Urothelium cell line (cell line): ENCODE results near the gene DES.

Source experiments
- DNase-seq: peaks from one replicate; pipeline ENCODE4 v3.0.0; 2011; ENCODE audit warnings: low spot score, mixed read lengths
- FAIRE-seq: peaks from 2 replicates; lab custom pipeline; 2011; peaks lifted over from hg19 to GRCh38; lab: Jason Lieb, UNC

The DES gene

GRCh38 chr2:219452361-219453317 is 34.5 kb downstream of the DES start:
- FAIRE-seq (peak; percentile 92), DNase-seq (peak; percentile 92)

GRCh38 chr2:219453671-219454590 is 35.8 kb downstream of the DES start:
- DNase-seq = peak; percentile 85

DNA sequence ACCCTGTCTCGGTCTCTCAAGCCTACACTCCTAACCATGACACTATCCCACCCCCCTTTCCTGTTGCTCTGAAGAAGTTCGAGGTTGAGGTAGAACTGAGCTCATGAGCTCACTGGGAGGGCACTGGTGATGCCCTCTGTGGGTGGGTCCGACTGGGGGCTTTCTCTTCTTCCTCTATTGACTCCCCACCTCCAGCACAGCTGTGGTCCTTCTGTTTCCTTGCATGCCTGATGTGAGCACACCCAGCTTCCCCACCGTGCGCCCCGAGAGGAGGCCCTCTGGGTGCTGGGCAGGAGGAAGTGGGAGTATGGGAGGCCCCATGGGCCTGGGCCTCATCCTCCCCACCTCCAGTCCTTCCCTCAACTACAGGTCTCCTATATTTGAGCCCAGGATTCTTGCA is 37.4 kb downstream of the DES start:
- no peak for FAIRE-seq
- DNase-seq = no peak

More at GRCh38 chr2:219453671-219454590, 35.8 kb downstream of the DES start:
- FAIRE-seq = peak; percentile 96

DNA sequence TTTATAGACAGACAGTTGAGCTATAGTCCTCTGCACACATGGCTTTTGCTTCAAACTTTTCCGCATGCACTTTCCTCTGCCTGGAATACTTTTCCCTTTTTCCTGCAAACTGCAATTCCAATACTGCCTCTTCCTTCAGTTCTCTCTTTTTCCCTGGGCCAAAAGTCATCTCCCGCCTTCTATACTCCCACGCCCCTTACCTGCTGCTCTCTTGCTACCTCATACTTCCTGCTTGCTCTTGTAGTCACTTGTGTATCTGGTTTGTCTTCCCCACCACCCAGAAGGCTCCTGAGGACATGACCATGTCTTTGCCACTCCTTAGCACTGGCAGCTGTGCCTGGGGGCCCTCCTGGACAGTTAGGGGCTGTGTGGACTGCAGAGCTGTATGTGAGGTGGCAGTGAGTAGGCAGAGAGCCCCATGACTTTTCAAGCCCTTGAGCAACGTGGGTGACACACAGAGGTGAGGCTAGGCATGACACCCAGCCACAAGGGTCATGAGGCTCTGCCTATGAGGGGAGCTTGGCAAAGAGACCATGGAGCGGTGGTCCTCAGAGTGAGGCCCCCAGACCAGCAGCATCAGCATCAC is 39.7 kb downstream of the DES start:
- FAIRE-seq = no peak
- DNase-seq = no peak

DNA sequence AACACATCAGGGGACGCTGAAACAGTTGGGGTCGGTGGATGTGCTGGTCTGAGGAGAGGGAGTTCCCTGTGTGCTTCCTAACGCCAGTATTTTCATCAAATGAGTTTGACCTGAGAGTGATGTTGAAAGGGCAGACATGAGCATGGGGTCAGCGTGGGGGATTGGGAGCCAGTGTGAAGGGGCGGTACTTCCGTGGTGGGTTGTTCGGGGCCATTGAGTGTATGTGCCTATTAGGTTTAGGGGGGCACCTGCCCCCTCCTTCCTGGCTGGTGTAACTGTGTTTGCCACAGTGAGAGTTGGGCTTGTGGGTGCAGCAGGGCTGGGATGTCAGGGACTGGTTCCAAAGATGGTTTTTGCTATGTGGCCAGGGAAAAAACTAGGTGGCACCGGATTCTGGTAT is 40.8 kb downstream of the DES start:
- DNase-seq (no peak), FAIRE-seq (no peak)

DNA sequence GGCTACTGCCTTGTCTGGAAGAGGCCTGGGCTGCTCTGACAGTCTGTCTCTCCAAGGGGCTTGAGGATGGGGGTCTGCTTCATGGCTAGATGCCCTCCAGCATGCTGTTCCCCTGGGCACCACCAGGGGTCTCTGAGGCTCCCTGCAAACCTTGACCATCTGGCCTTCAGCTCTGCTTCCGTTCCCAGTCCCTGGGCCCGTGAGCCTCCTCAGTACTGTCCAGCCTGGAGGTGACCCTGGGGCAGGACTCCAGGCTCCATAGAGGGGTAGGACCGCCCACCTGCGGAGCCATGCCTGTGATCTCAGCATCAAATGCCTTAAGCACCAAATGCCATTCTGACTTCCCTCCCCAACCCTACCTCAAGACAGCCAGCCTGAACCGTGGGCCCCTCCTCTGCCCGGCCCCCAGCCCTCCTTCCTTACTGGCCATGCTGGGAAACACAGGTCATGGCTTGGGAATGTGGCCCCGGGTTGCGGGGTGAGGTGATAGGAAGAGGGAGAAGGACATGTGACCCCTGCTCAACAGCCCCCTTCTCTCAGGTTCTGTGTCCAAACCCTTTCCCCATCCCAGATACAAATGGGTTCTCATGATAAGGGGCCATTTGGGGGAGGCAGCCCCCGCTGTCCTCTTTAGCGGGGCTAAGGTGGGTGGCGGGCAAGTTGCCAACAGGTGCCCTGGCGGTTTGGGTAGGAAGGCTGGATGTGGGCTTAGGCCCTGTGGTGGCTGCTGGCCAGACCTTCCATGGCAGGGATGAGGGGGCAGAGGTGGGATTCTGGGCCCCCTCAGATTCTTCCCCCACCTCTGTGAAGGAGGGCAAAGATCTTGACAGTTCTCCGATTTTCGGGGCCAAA is 41.5 kb downstream of the DES start:
- FAIRE-seq (no peak), DNase-seq (peak; percentile 69)

DNA sequence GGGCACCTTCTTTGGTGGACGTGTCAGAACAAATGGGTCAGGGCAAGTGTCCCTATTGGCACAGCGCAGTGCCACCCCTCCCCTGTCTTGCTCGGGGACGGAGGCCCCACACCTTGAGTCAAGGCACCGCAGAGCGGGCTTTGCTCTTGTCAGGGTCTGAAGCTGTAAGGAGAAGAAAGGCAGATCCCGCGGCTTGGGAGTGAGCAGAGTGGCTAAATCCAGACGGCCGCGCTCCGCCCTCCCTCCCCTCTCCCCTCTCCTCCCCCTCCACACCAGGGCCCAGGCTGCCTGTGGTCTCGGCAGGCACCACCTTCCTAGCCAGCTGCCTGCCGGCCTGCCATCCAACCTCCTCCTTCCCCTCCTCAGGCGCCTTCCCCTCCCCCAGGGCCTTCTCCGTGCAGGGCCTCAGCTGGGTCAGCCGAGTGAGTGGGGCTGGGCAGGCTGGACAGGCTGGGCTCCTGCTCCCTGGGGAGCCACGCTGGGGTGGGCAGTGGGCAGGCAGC is 42.3 kb downstream of the DES start:
- DNase-seq (peak; percentile 85), FAIRE-seq (no peak)

DNA sequence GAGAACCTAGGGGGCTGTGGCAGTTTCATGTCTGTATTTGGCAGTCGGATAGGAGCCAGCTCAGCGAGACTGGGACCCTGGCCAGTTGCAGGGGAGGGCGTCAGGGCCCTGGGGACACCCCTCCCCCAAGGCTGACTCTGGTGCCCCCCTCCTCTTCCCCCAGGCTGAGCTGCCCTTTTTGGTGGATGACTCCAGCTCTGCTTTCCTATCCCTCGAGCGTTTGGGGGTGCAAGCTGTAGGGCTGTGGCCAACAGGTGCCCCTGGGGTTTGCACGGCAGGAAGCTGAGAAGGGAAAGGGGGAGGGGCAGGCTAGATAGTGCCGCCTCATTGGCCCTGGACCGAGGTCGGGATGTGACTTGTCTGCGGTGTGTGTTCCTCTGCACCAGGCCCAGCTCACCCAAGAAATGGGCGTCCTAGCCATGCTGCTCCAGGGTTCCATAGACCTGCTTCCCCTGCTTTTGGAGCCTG is 42.9 kb downstream of the DES start:
- no peak for FAIRE-seq

DNA sequence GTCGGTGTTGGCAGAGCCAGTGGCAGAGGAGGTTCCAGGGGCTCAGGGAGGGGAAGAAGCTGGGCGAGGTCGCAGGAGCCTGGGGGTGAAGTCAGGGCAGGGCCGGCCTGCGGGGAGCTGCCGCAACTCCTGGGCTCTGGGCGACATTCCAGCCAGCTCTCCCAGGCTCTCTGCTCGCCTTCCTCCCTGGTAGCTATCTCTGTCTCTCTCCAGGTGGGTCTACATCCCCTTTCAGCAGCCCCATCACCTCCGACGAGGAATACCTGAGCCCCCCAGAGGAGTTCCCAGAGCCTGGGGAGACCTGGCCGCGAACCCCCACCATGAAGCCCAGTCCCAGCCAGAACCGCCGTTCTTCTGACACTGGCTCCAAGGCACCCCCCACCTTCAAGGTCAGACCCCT is 43.5 kb downstream of the DES start:
- no peak for DNase-seq
- no peak for FAIRE-seq

More for the DNA sequence above, 42.9 kb downstream of the DES start:
- DNase-seq = no peak

DNA sequence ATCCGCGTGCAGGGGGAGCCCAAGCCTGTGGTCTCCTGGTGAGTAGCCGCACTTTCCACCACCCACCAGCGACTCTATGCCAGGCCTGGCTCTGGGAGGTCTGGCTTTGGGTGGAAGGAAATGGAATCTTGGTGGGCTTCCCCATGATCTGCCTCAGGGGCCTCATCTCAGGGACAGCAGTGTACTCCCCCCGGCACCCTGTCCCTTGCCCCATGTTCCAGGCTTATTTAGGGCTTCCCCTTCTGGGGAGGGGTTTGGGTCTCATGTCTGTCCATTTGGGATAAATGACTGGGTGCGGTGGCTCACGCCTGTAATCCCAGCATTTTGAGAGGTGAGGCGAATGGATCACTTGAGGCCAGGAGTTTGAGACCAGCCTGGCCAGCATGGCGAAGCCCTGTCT is 44.2 kb downstream of the DES start:
- FAIRE-seq (no peak), DNase-seq (no peak)

DNA sequence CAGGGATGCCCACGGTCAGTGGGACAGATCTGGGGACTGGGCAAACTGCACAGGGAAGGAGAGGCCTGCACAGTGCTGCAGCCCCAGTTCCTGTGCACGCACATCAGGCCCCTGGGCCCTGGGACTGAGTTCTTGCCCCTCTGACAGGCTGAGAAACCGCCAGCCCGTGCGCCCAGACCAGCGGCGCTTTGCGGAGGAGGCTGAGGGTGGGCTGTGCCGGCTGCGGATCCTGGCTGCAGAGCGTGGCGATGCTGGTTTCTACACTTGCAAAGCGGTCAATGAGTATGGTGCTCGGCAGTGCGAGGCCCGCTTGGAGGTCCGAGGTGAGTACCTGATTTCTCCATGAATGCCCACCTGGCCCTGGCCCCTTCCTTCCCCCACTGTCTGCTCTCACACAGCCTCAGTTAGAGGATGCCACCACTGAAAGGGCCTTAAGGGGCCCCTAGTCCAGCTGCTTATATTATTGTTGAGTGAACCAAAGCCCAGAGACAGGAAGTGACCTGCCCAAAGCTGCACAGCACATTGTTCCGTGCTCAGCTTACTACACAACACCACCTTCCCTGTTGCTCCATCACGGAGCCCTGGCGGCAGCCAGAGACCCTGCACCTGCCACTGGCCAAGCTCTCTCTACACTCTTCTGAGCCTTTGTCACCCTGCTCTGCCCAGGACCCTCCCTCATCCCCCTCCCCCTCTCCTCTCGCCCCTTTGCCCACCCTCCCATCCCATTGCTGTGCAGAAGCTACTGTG is 46.3 kb downstream of the DES start:
- no peak for FAIRE-seq
- DNase-seq = no peak

GRCh38 chr2:219465659-219466561 is 47.7 kb downstream of the DES start:
- FAIRE-seq = peak; percentile 97
- no peak for DNase-seq

GRCh38 chr2:219466816-219467735 is 48.9 kb downstream of the DES start:
- DNase-seq (no peak), FAIRE-seq (no peak)

- peak; percentile 52 for FAIRE-seq
- no peak for DNase-seq
Measured at GRCh38 chr2:219467736-219468075, 49.5 kb downstream of the DES start.

DNA sequence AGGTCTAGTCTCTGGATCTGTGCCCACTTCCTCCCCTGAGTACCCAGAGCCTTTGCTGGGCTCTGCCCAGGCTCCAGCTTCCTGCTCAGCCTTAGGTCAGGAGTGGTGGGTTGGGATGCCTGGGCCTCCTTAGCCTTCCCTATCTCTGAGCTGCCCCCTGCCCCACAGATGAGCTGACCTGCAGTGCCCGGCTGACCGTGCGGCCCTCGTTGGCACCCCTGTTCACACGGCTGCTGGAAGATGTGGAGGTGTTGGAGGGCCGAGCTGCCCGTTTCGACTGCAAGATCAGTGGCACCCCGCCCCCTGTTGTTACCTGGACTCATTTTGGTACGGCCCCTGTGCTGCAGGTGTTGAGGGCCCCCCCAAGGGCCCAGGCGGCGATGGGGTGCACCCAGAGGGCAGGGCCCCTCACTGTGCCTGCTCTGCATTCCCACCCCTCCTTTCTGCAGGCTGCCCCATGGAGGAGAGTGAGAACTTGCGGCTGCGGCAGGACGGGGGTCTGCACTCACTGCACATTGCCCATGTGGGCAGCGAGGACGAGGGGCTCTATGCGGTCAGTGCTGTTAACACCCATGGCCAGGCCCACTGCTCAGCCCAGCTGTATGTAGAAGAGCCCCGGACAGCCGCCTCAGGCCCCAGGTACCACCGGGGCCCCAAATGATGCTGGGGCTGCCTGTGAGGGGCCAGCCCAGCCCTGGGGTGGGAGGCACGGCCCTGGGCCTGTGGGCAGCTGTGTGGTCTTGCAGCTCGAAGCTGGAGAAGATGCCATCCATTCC is 50.4 kb downstream of the DES start:
- DNase-seq (no peak), FAIRE-seq (no peak)

DNA sequence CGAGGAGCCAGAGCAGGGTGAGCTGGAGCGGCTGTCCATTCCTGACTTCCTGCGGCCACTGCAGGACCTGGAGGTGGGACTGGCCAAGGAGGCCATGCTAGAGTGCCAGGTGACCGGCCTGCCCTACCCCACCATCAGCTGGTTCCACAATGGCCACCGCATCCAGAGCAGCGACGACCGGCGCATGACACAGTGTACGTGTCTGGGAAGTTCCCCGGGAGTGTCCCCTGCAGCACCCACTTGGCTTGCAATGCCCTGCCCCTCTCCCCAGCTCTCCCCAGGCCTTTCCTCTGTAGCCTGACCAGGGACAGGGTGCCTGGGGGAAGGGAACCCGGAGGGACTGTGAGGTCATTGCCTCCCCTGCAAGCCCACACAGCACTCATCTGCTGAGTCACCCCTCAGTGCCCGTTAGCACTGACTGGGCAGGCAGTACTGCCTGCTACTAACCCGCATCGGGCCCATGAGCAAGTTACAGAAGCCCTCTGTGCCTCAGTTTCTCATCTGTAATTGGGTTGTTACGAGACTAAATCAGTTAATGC is 51.1 kb downstream of the DES start:
- FAIRE-seq (no peak), DNase-seq (peak; percentile 74)
